Naive thymus-derived CD4-positive, alpha-beta T cell (primary cell): Measurements from ENCODE around the gene ZNF532. TPM values are rescaled to one million over a fixed set of nuclear protein-coding genes. Genes with fewer than 3 reads are reported as not detected.

Experiments used
- ATAC-seq: fragments of 150-1000 bp; cut with Tn5 transposase; 2 replicates; pipeline ENCODE4 v1.10.0; 2021; ENCODE audit warnings: mild to moderate bottlenecking, moderate library complexity
- CTCF ChIA-PET: fragments of 350-600 bp; sonication (Branson Sonifier 250); formaldehyde crosslinking; loops from one replicate; lab custom pipeline; 2021; ENCODE audit warnings: antibody characterized with exemption; lab: Charles Lee
- POLR2A ChIA-PET: fragments of 350-600 bp; sonication (Branson Sonifier 250); formaldehyde crosslinking; loops from one replicate; lab custom pipeline; 2021; ENCODE audit warnings: antibody characterized with exemption, inconsistent platforms; lab: Charles Lee
- DNase-seq, 9 donors: peaks; one replicate each; pipeline versions ENCODE4 v3.0.0 to v3.0.0-alpha.2; 2020 to 2022; ENCODE audit warnings: mixed read lengths in 1 of 9
- H3K27ac ChIP-seq: one replicate; pipeline ENCODE4 v1.7.0; 2013; ENCODE audit warnings: mild to moderate bottlenecking, low read depth, low read length, moderate library complexity
- H3K27me3 ChIP-seq, 2 donors: one replicate each; pipeline ENCODE4 v1.7.0; 2013; ENCODE audit warnings: low read length in 2 of 2, mild to moderate bottlenecking in 2 of 2, moderate library complexity in 2 of 2; ENCODE audit not compliant: control insufficient read depth in 2 of 2, insufficient read depth in 2 of 2
- H3K36me3 ChIP-seq, 3 experiments: 1 replicate in 2 of 3; 2 replicates in 1 of 3; pipeline ENCODE4 v1.7.0; 2013; ENCODE audit warnings: low read length in 3 of 3, mild to moderate bottlenecking in 3 of 3, moderate library complexity in 1 of 3; ENCODE audit not compliant: insufficient read depth in 3 of 3, control insufficient read depth in 2 of 3
- H3K4me1 ChIP-seq, 2 donors: one replicate each; pipeline ENCODE4 v1.7.0; 2013; ENCODE audit warnings: low read length in 2 of 2, mild to moderate bottlenecking in 2 of 2, moderate library complexity in 1 of 2; ENCODE audit not compliant: control insufficient read depth in 2 of 2, insufficient read depth in 2 of 2
- H3K4me3 ChIP-seq: 2 replicates; pipeline ENCODE4 v1.7.0; 2013; ENCODE audit warnings: mild to moderate bottlenecking, low read length
- H3K9me3 ChIP-seq, 3 experiments: 1 replicate in 2 of 3; 2 replicates in 1 of 3; pipeline ENCODE4 v1.7.0; 2013; ENCODE audit warnings: low read length in 3 of 3; ENCODE audit not compliant: control insufficient read depth in 2 of 3
- H3K27ac Mint-ChIP-seq, 9 donors: one replicate each; pipeline ENCODE4 v1.8.0; 2020 to 2022; ENCODE audit warnings: mixed read lengths in 9 of 9, mild to moderate bottlenecking in 8 of 9, moderate library complexity in 5 of 9, inconsistent platforms in 2 of 9
- H3K27me3 Mint-ChIP-seq, 5 donors: one replicate each; pipeline ENCODE4 v1.8.0; 2021 to 2022; ENCODE audit warnings: mixed read lengths in 5 of 5, mild to moderate bottlenecking in 1 of 5
- H3K36me3 Mint-ChIP-seq, 5 donors: one replicate each; pipeline ENCODE4 v1.8.0; 2020 to 2022; ENCODE audit warnings: mixed read lengths in 5 of 5, mild to moderate bottlenecking in 3 of 5, inconsistent platforms in 1 of 5
- H3K4me1 Mint-ChIP-seq, 7 donors: one replicate each; pipeline ENCODE4 v1.8.0; 2020 to 2022; ENCODE audit warnings: mixed read lengths in 7 of 7, mild to moderate bottlenecking in 3 of 7, inconsistent platforms in 1 of 7
- H3K4me3 Mint-ChIP-seq, 10 donors: one replicate each; pipeline ENCODE4 v1.8.0; 2020 to 2022; ENCODE audit warnings: mild to moderate bottlenecking in 10 of 10, mixed read lengths in 10 of 10, moderate library complexity in 6 of 10, inconsistent platforms in 2 of 10
- H3K9me3 Mint-ChIP-seq, 11 donors: one replicate each; pipeline ENCODE4 v1.8.0; 2020 to 2022; ENCODE audit warnings: mixed read lengths in 11 of 11, mild to moderate bottlenecking in 4 of 11, inconsistent platforms in 1 of 11, moderate library complexity in 1 of 11
- intact Hi-C, 2 donors: fragments of 100-400 bp; cut with micrococcal nuclease; formaldehyde crosslinking; loops; one replicate each; pipeline ENCODE4 v1.15.1; 2023
- polyA plus RNA-seq, 2 donors: library from polyadenylated mRNA; unstranded; fragments of 300-500 nt; fragmentation: Illumina TruSeq; gene quantifications; one replicate each; pipeline ENCODE4 v1.2.3, GENCODE V29; 2021
- total RNA-seq, 6 experiments: library from RNA in 5 of 6; stranded (reverse) in 5 of 6; gene quantifications; 1 replicate in 5 of 6; 2 replicates in 1 of 6; pipeline ENCODE4 v1.2.3 and lab custom pipeline; 2021 to 2026

The ZNF532 gene
- total and polyA plus RNA-seq, 7 experiments from 2014 or later, result 0.28 to 15.7 (median 13.3) TPM; not detected in 1

DNA sequence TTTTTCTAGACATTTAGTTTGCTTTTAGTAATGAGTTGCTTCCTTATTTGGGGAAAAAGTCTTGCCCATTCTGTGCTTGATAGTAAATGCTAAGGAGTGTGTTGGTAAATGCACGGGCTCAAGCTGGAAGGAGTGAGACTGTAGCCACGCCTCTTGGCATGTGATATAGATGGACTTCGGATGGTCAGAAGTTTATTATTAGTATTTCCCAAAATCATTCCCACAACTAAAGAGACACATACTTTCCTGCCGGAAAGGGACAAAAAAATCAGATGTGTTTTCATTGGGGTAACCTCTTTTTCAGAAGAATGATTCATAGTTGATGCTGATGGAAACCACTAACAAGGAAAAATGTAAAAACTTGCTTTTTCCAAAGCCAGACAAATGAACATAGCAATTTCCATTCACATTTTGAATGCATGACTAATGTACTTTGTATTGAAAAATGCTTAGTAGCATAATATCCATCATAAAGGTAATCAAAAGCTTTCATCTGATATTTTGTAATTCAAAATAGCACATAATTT, 133.2 kb downstream of the ZNF532 start:
- Histone ChIP-seq H3K9me3 (no peaks in the 10 kb centered on the region), H3K27ac (no peak overlapping the region), H3K4me3 (no peak overlapping the region), H3K4me1 (no peaks in the 10 kb centered on the region), H3K36me3 (no peaks in the 10 kb centered on the region), H3K27me3 (no peaks in the 10 kb centered on the region)
- ATAC-seq, result no peak
- H3K27me3 Mint-ChIP-seq, result peaks cover 0 to 18% (median 15%) of the 10 kb centered on the region in 5 donors
- no peak overlapping the region for H3K27ac Mint-ChIP-seq
- H3K9me3 Mint-ChIP-seq, result no peaks in the 10 kb centered on the region
- DNase-seq, result no peak
- ChIA-PET POLR2A (no interaction called here), CTCF (no interaction called here)
- no peaks in the 10 kb centered on the region for H3K4me1 Mint-ChIP-seq
- H3K4me3 Mint-ChIP-seq, result no peak overlapping the region
- no peaks in the 10 kb centered on the region for H3K36me3 Mint-ChIP-seq
- intact Hi-C loops, result no loop called here

DNA sequence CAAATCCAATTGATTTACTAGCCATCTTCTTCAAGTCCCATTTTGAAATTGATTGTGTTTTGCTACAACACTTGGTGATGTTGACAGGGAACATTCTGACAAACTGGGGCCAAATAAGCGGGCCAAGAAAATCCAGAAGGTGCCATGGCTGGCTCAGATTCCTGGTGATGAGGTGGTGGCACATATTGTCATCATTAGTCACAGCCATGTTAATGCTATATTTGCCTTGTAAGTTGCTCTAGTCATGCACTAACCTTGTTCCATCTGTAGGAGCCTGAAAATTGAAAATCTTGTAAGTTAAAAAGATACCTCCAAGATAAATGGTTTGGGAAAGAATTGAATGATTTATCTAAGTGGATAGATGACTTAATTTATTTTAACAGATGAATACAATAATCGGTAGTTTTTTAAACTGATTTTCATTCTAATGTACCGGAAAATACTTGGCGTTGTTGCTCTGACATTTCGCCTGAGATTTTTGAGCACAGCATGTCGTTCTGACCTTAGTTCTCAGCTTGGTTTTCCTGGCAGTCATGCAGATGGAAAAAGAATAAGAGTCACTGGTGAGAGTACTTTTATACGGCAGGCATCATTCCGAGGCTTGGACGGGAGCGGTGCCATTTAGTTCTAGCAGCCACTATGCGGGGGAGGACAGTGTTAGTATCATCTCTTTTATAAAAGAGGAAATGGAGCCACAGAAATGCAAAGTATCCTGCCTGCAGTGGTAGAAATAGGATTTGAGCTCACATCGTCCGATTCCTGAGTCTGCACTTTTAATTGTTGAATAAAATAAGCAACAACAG, 133.9 kb downstream of the ZNF532 start:
- POLR2A ChIA-PET, result no interaction called here
- Mint-ChIP-seq H3K4me3 (no peak overlapping the region), H3K4me1 (no peaks in the 10 kb centered on the region), H3K36me3 (no peaks in the 10 kb centered on the region), H3K9me3 (no peaks in the 10 kb centered on the region), H3K27ac (no peak overlapping the region), H3K27me3 (peaks cover 0 to 18% (median 16%) of the 10 kb centered on the region in 5 donors)
- CTCF ChIA-PET, result no interaction called here
- H3K27me3 ChIP-seq, result no peaks in the 10 kb centered on the region
- no peaks in the 10 kb centered on the region for H3K9me3 ChIP-seq
- H3K4me1 ChIP-seq, result no peaks in the 10 kb centered on the region
- no peak overlapping the region for H3K4me3 ChIP-seq
- no peaks in the 10 kb centered on the region for H3K36me3 ChIP-seq
- ATAC-seq, result no peak
- DNase-seq, result no peak
- intact Hi-C loops, result no loop called here
- no peak overlapping the region for H3K27ac ChIP-seq

DNA sequence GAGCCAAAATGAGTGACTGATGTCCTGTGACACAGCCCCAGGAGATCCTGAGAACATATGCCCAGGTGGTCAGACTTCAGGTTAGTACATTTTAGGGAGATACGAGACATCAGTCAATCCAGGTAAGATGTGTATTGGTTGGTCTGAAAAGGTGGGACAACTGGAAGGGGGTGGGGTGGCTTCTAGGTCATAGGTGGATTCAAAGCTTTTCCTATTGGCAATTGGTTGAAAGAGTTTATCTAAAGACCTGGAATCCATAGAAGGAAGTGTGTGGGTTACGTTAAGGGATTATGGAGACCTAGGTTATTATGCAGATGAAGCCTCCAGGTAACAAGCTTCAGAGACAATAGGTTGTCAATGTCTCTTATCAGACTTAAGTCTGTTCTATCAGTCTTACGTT, 136.5 kb downstream of the ZNF532 start:
- intact Hi-C loops, result no loop called here
- Histone ChIP-seq H3K36me3 (no peaks in the 10 kb centered on the region), H3K27ac (no peak overlapping the region), H3K4me1 (no peaks in the 10 kb centered on the region), H3K9me3 (no peaks in the 10 kb centered on the region), H3K27me3 (no peaks in the 10 kb centered on the region), H3K4me3 (no peak overlapping the region)
- Mint-ChIP-seq H3K36me3 (no peaks in the 10 kb centered on the region), H3K9me3 (no peaks in the 10 kb centered on the region), H3K4me1 (no peaks in the 10 kb centered on the region), H3K27ac (no peak overlapping the region), H3K4me3 (no peak overlapping the region), H3K27me3 (peaks cover 0 to 16% (median 7%) of the 10 kb centered on the region in 5 donors)
- POLR2A ChIA-PET, result no interaction called here
- CTCF ChIA-PET, result no interaction called here
- DNase-seq (no peak), ATAC-seq (no peak)

GRCh38 chr18:59001721-59002120, 137.0 kb downstream of the ZNF532 start:
- no peak overlapping the region for H3K27ac ChIP-seq
- no peaks in the 10 kb centered on the region for H3K4me1 ChIP-seq
- Mint-ChIP-seq H3K4me3 (no peak overlapping the region), H3K27me3 (peaks cover 0 to 16% (median 4%) of the 10 kb centered on the region in 5 donors), H3K4me1 (no peaks in the 10 kb centered on the region), H3K9me3 (no peaks in the 10 kb centered on the region), H3K27ac (no peak overlapping the region), H3K36me3 (no peaks in the 10 kb centered on the region)
- H3K4me3 ChIP-seq, result no peak overlapping the region
- CTCF ChIA-PET, result no interaction called here
- POLR2A ChIA-PET, result no interaction called here
- ATAC-seq, result no peak
- no peaks in the 10 kb centered on the region for H3K9me3 ChIP-seq
- DNase-seq, result no peak
- H3K27me3 ChIP-seq, result no peaks in the 10 kb centered on the region
- intact Hi-C loops, result no loop called here
- H3K36me3 ChIP-seq, result no peaks in the 10 kb centered on the region

- H3K4me1 Mint-ChIP-seq, result no peaks in the 10 kb centered on the region
- ATAC-seq (no peak), DNase-seq (no peak)
- H3K36me3 Mint-ChIP-seq, result no peaks in the 10 kb centered on the region
- H3K27ac Mint-ChIP-seq, result no peak overlapping the region
- intact Hi-C loops, result no loop called here
- no peaks in the 10 kb centered on the region for H3K4me1 ChIP-seq
- no peak overlapping the region for H3K4me3 ChIP-seq
- no peaks in the 10 kb centered on the region for H3K27me3 ChIP-seq
- H3K27me3 Mint-ChIP-seq, result peaks cover 0 to 16% (median 4%) of the 10 kb centered on the region in 5 donors
- H3K27ac ChIP-seq, result no peak overlapping the region
- no peak overlapping the region for H3K4me3 Mint-ChIP-seq
- no peaks in the 10 kb centered on the region for H3K36me3 ChIP-seq
- no peaks in the 10 kb centered on the region for H3K9me3 Mint-ChIP-seq
- H3K9me3 ChIP-seq, result no peaks in the 10 kb centered on the region
- ChIA-PET CTCF (no interaction called here), POLR2A (no interaction called here)
Observed at GRCh38 chr18:59002974-59003594, 138.4 kb downstream of the ZNF532 start.

GRCh38 chr18:59005262-59005661, 140.6 kb downstream of the ZNF532 start:
- Mint-ChIP-seq H3K4me1 (no peaks in the 10 kb centered on the region), H3K36me3 (no peaks in the 10 kb centered on the region), H3K4me3 (no peak overlapping the region), H3K27me3 (peaks cover 0 to 13% (median 3%) of the 10 kb centered on the region in 5 donors), H3K27ac (no peak overlapping the region), H3K9me3 (no peaks in the 10 kb centered on the region)
- H3K27me3 ChIP-seq, result no peaks in the 10 kb centered on the region
- no peak for DNase-seq
- intact Hi-C loops, result no loop called here
- no peaks in the 10 kb centered on the region for H3K9me3 ChIP-seq
- H3K4me1 ChIP-seq, result no peaks in the 10 kb centered on the region
- no peak for ATAC-seq
- no peak overlapping the region for H3K27ac ChIP-seq
- H3K4me3 ChIP-seq, result no peak overlapping the region
- POLR2A ChIA-PET, result no interaction called here
- H3K36me3 ChIP-seq, result no peaks in the 10 kb centered on the region
- CTCF ChIA-PET, result no interaction called here
